Trophoblast cell (in vitro differentiated cells and primary cell): ENCODE results near the gene CHST11.

ENCODE experiments used
- DNase-seq, 2 donors: peaks; one replicate each; pipeline ENCODE4 v3.0.0-alpha.2; 2016
- H2AFZ ChIP-seq: 2 replicates; pipeline ENCODE4 v1.6.1; 2013; ENCODE audit warnings: low read length, moderate library complexity, mild to moderate bottlenecking; ENCODE audit not compliant: insufficient read depth, poor library complexity
- H2AK5ac ChIP-seq: 2 replicates; pipeline ENCODE4 v1.6.1; 2013; ENCODE audit warnings: mild to moderate bottlenecking, low read length
- H2BK120ac ChIP-seq: 2 replicates; pipeline ENCODE4 v1.6.1; 2013; ENCODE audit warnings: low read length, mild to moderate bottlenecking, moderate library complexity; ENCODE audit not compliant: insufficient read depth, poor library complexity
- H2BK12ac ChIP-seq: 2 replicates; pipeline ENCODE4 v1.6.1; 2013; ENCODE audit warnings: mild to moderate bottlenecking, low read length, moderate library complexity
- H2BK5ac ChIP-seq: 2 replicates; pipeline ENCODE4 v1.6.1; 2013; ENCODE audit warnings: low read length, low read depth, moderate library complexity, mild to moderate bottlenecking; ENCODE audit not compliant: poor library complexity
- H3K14ac ChIP-seq: 2 replicates; pipeline ENCODE4 v1.6.1; 2013; ENCODE audit warnings: mild to moderate bottlenecking, low read length
- H3K18ac ChIP-seq: 2 replicates; pipeline ENCODE4 v1.6.1; 2013; ENCODE audit warnings: mild to moderate bottlenecking, low read length
- H3K23ac ChIP-seq: 2 replicates; pipeline ENCODE4 v1.6.1; 2013; ENCODE audit warnings: low read length
- H3K27ac ChIP-seq: 2 replicates; pipeline ENCODE4 v1.5.1; 2013; ENCODE audit warnings: low read depth, mild to moderate bottlenecking, inconsistent platforms, low read length, moderate library complexity
- H3K27me3 ChIP-seq: 2 replicates; pipeline ENCODE4 v1.6.1; 2013; ENCODE audit warnings: inconsistent platforms, mild to moderate bottlenecking, low read length, moderate library complexity; ENCODE audit not compliant: insufficient read depth
- H3K36me3 ChIP-seq, 2 experiments: 1 replicate in 1 of 2; 2 replicates in 1 of 2; pipeline ENCODE4 v1.6.1; 2013; ENCODE audit warnings: low read length in 2 of 2, mild to moderate bottlenecking in 2 of 2, moderate library complexity in 1 of 2; ENCODE audit not compliant: insufficient read depth in 2 of 2, control insufficient read depth in 1 of 2
- H3K4ac ChIP-seq: 2 replicates; pipeline ENCODE4 v1.6.1; 2013; ENCODE audit warnings: low read depth, mild to moderate bottlenecking, low read length, moderate library complexity
- H3K4me1 ChIP-seq, 2 experiments: 1 replicate in 1 of 2; 2 replicates in 1 of 2; pipeline ENCODE4 v1.6.1; 2013; ENCODE audit warnings: low read length in 2 of 2, mild to moderate bottlenecking in 2 of 2, moderate library complexity in 1 of 2; ENCODE audit not compliant: insufficient read depth in 2 of 2, control insufficient read depth in 1 of 2
- H3K4me2 ChIP-seq: 2 replicates; pipeline ENCODE4 v1.6.1; 2013; ENCODE audit warnings: inconsistent platforms, mild to moderate bottlenecking, low read length, moderate library complexity
- H3K4me3 ChIP-seq: 2 replicates; pipeline ENCODE4 v1.5.1; 2013; ENCODE audit warnings: mild to moderate bottlenecking, low read depth, low read length, inconsistent platforms
- H3K79me1 ChIP-seq: one replicate; pipeline ENCODE4 v1.6.1; 2013; ENCODE audit warnings: low read length
- H3K79me2 ChIP-seq: 2 replicates; pipeline ENCODE4 v1.6.1; 2013; ENCODE audit warnings: low read length, mild to moderate bottlenecking; ENCODE audit not compliant: control insufficient read depth, insufficient read depth, poor library complexity
- H3K9ac ChIP-seq: 2 replicates; pipeline ENCODE4 v1.6.1; 2013; ENCODE audit warnings: mild to moderate bottlenecking, low read length
- H3K9me3 ChIP-seq: 2 replicates; pipeline ENCODE4 v1.6.1; 2013; ENCODE audit warnings: low read depth, mild to moderate bottlenecking, control low read depth, inconsistent platforms, low read length; ENCODE audit not compliant: insufficient read depth
- H4K12ac ChIP-seq: 2 replicates; pipeline ENCODE4 v1.6.1; 2013; ENCODE audit warnings: low read depth, mild to moderate bottlenecking, low read length, moderate library complexity
- H4K8ac ChIP-seq: 2 replicates; pipeline ENCODE4 v1.6.1; 2013; ENCODE audit warnings: low read depth, mild to moderate bottlenecking, low read length, moderate library complexity
- H4K91ac ChIP-seq: one replicate; pipeline ENCODE4 v1.6.1; 2013; ENCODE audit warnings: low read depth, mild to moderate bottlenecking, low read length, moderate library complexity
- WGBS: extraction: QIAGEN DNeasy Blood & Tissue Kit; methylation state at CpG from one replicate; pipeline ENCODE4 v1.1.7; 2013; ENCODE audit warnings: missing lambda C conversion rate; ENCODE audit not compliant: insufficient read length, insufficient coverage; ENCODE audit errors: extremely low coverage; 5-methylcytosine and 5-hydroxymethylcytosine counted together

Gene CHST11

DNA sequence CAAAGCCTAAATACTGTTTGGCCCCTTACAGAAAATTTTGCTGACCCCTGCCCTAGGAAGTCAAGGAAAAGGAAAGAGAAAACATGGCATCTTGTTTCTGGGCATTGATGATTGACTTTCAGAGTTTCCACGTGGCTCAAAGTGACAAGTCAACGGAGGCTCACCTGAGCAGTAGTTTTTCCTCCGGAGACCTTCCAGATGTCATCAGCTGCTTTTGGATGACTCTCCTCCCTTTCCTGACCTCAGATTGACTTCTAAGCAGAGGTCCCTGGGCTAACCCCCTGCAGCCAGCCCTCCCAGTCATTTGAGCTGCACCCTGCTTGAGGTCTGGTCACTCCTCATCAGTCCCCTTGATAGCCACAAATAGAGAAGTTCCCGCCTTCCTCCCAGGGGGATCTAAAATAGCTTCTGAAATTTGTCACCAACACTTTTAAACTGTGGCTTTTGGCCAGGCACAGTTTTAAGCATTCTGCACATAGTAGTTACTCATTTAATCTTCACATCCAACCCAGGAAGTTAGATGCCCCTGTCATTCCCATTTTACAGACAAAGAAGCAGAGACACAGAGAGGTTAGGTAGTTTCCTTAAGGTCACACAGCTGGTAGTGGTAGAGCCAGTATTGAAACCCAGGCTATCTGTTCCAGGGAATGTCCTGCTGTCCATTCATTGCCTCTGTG, 143.4 kb downstream of the CHST11 start:
- H3K14ac ChIP-seq = no peak overlapping the region
- peaks cover 43% of the 10 kb centered on the region in 2 experiments for H3K4me1 ChIP-seq
- no peak for DNase-seq
- H2BK12ac ChIP-seq = no peak overlapping the region
- no peak overlapping the region for H4K12ac ChIP-seq
- no peak overlapping the region for H3K27ac ChIP-seq
- H3K18ac ChIP-seq = no peak overlapping the region
- H4K8ac ChIP-seq = no peak overlapping the region
- H3K9ac ChIP-seq = no peak overlapping the region
- H3K4me2 ChIP-seq = no peak overlapping the region
- H2AK5ac ChIP-seq = no peak overlapping the region
- no peak overlapping the region for H2BK5ac ChIP-seq
- H2BK120ac ChIP-seq = no peak overlapping the region
- H3K27me3 ChIP-seq = no peaks in the 10 kb centered on the region
- H2AFZ ChIP-seq = no peak overlapping the region
- H4K91ac ChIP-seq = no peak overlapping the region
- no peaks in the 10 kb centered on the region for H3K9me3 ChIP-seq
- peaks cover 7% of the 10 kb centered on the region for H3K79me2 ChIP-seq
- peaks cover 28% of the 10 kb centered on the region for H3K79me1 ChIP-seq
- H3K23ac ChIP-seq = no peak overlapping the region
- H3K4me3 ChIP-seq = no peak overlapping the region
- H3K36me3 ChIP-seq = no peaks in the 10 kb centered on the region
- WGBS = no CpG with 5 or more reads among the region's 4 CpGs
- H3K4ac ChIP-seq = no peak overlapping the region

- Histone ChIP-seq H2BK12ac (no peak overlapping the region), H3K79me2 (peaks cover 5% of the 10 kb centered on the region), H4K12ac (no peak overlapping the region), H3K14ac (no peak overlapping the region), H2BK120ac (no peak overlapping the region), H3K9me3 (no peaks in the 10 kb centered on the region), H2AFZ (no peak overlapping the region), H3K4me1 (peaks cover 34 to 38% of the 10 kb centered on the region in 2 experiments), H3K27ac (peak overlapping the region; percentile 8), H2BK5ac (no peak overlapping the region), H3K27me3 (no peaks in the 10 kb centered on the region), H4K91ac (peak overlapping the region; percentile 8), H3K18ac (no peak overlapping the region), H3K23ac (no peak overlapping the region), H3K4me3 (no peak overlapping the region), H3K9ac (no peak overlapping the region), H3K4ac (no peak overlapping the region), H2AK5ac (no peak overlapping the region), H4K8ac (no peak overlapping the region), H3K36me3 (no peaks in the 10 kb centered on the region), H3K79me1 (peaks cover 25% of the 10 kb centered on the region), H3K4me2 (no peak overlapping the region)
- DNase-seq = no peak
- WGBS = no CpG with 5 or more reads among the region's 6 CpGs
Observed at GRCh38 chr12:104600790-104601739, 144.3 kb downstream of the CHST11 start.

DNA sequence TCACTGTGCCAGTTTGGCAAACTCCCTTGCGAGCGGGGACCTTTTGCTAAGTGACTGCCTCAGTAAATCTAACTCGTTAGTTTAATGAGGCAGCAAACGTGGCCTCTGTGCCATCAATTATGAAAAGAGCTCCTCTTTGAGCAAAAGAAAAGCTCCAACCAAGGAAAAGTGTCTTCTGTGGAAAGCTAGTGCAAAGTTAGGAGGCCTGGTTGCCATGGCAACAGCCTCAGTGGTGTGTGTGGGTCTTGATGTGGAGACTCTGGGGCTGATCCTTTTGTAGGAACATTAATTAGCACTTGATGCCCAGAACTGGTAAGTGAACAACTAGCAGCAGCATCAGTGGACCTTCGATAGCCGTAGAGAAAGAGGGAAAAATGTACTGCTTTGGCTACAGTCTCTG, 145.7 kb downstream of the CHST11 start:
- no CpG with 5 or more reads among the region's 6 CpGs for WGBS
- no peak overlapping the region for H4K8ac ChIP-seq

DNA sequence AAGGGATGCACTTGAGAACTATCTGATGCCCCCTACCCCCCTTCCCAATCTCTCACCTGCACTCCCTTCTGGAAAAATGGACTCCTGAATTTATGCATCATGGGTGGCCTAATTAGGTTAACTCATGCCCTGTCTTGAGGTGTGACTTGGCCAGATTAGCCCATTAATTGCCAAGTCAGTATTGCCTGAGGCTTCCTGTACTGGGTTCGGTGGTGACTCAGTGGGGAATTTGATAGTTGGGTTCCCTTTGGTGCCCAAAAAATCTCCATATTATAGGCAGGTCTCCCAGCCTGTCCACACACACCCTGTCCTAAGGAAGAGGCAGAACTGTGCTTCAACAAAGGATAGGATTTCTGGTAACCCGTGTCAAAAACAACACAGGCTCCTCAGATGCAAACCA, 146.1 kb downstream of the CHST11 start:
- no CpG with 5 or more reads among the region's 2 CpGs for WGBS
- Histone ChIP-seq H3K36me3 (no peaks in the 10 kb centered on the region), H4K12ac (no peak overlapping the region), H2AFZ (no peak overlapping the region), H3K79me1 (peaks cover 17% of the 10 kb centered on the region), H3K4me1 (peaks cover 26 to 28% of the 10 kb centered on the region in 2 experiments), H3K4ac (no peak overlapping the region), H3K18ac (no peak overlapping the region), H2AK5ac (no peak overlapping the region), H3K27me3 (no peaks in the 10 kb centered on the region), H3K4me3 (no peak overlapping the region), H3K23ac (no peak overlapping the region), H4K91ac (peak overlapping the region; percentile 55), H3K27ac (peak overlapping the region; percentile 85), H3K4me2 (no peak overlapping the region), H4K8ac (no peak overlapping the region), H2BK12ac (peak overlapping the region; percentile 41), H3K9me3 (no peaks in the 10 kb centered on the region), H3K9ac (no peak overlapping the region), H2BK120ac (peak overlapping the region; percentile 52), H3K79me2 (peaks cover under 1% of the 10 kb centered on the region), H2BK5ac (no peak overlapping the region), H3K14ac (no peak overlapping the region)
- DNase-seq = no peak

More for the DNA sequence above, 145.7 kb downstream of the CHST11 start:
- H3K79me2 ChIP-seq = peaks cover 4% of the 10 kb centered on the region
- peaks cover 31 to 32% of the 10 kb centered on the region in 2 experiments for H3K4me1 ChIP-seq
- H3K36me3 ChIP-seq = no peaks in the 10 kb centered on the region
- no peak overlapping the region for H3K18ac ChIP-seq
- no peaks in the 10 kb centered on the region for H3K27me3 ChIP-seq
- no peak overlapping the region for H4K12ac ChIP-seq
- H3K4me2 ChIP-seq = no peak overlapping the region
- H2AK5ac ChIP-seq = no peak overlapping the region
- H3K79me1 ChIP-seq = peaks cover 21% of the 10 kb centered on the region
- H3K27ac ChIP-seq = no peak overlapping the region
- H3K9me3 ChIP-seq = no peaks in the 10 kb centered on the region
- H2BK12ac ChIP-seq = peak overlapping the region; percentile 28
- H3K9ac ChIP-seq = no peak overlapping the region
- H3K23ac ChIP-seq = no peak overlapping the region
- H4K91ac ChIP-seq = peak overlapping the region; percentile 40
- no peak overlapping the region for H3K4ac ChIP-seq
- no peak overlapping the region for H2BK5ac ChIP-seq
- DNase-seq = no peak
- H2BK120ac ChIP-seq = no peak overlapping the region
- H3K4me3 ChIP-seq = no peak overlapping the region
- H3K14ac ChIP-seq = no peak overlapping the region
- H2AFZ ChIP-seq = no peak overlapping the region
